GM19324 (cell line): ENCODE measurements around the gene MVD.

Experiments
- ATAC-seq: cut with Tn5 transposase; IDR thresholded peaks from one replicate; pipeline ENCODE4 v1.9.1; 2021; ENCODE audit warnings: mild to moderate bottlenecking, moderate library complexity; ENCODE audit not compliant: unreplicated experiment, low FRiP score

The MVD gene

DNA sequence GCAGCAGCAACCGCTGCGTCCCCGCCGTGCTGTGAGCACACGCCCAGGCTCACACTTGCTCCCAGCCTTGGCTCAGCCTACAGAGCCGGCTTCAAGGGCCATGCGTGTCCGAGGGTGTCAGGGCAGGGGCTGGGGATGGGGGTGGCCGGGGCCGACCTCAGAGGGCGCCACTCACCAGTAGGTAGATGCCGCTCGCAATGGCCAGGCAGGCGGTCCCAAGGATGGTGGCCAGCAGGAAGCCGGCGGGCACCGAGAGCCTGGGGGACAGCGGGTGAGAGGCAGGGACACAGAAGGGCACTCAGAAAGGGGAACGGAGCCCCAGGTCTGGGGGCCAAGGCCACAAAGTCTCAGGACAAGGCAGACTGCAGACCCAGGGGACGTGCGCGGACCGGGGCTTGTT lies 16.9 kb downstream of the MVD start:
- no peak for ATAC-seq

DNA sequence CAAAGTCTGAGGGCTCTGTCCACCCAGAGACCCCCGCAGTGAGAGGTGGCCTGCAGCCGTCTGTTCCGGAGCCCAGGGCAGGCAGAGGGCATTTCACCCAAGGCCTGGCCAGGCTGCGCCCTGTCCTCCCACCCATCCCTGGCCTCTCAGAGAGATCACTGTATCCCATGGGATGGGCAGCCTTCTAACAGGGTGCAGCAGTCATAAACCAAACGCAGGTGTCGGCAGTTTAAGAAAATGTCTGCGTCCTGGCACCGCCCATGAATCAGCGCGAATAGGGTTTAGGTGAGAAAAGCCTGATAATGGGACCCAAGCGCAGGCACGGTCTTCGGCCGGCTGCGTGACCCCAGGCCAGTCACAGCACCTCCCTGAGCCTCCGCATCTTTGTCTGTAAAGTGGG lies 17.4 kb downstream of the MVD start:
- ATAC-seq, result no peak

DNA sequence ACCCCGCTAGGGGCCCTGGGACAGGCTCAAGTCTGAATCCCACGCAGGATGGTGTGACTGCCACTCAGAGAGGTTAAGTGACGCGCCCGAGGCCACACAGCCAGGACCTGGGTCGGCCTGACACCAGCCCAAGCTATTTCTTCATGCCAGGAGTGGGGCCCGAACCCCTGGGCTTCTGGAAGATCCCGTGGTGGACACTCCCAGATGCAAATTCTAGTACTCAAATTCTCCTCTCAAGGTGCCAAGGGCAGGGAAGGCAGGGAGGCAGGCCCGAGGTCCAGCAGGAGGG lies 19.3 kb downstream of the MVD start:
- ATAC-seq, result no peak

DNA sequence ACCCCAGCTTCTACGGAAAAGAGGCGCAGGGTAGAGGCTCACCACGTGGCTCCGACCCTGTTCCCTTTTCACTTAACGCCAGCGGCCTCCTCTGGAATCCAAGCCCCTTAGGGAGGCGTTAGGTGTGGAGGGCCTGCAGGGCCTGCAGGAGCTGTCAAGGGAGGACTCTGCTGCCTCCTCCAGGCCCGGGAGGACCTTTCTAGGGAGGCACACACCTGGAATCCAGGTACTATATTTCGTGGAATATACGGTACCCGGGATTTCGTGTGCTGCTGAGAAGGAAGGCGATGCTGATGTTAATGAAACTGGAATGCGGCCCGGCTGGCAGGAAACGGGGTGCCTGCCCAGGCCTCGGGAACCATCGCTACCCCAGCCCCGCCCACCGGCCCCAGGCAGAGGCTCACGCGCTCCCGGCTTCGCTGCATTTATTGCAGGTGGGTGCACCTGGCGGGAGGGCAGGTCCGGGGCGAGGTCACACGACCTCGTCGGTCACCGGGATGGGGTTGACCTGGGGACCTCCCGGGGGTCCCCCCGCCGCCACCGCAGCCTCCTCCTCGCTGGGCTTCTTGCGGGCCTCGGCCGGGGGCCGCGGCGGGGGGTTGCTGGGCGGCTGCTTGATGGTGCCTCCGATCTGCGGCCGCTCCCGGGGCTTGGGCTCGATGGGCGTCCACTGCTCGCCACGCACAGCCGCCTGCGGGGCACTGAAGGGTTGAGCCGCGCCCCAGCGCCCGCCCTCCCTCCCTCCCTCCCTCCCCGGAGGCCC lies 19.8 kb downstream of the MVD start:
- ATAC-seq, result no peak

DNA sequence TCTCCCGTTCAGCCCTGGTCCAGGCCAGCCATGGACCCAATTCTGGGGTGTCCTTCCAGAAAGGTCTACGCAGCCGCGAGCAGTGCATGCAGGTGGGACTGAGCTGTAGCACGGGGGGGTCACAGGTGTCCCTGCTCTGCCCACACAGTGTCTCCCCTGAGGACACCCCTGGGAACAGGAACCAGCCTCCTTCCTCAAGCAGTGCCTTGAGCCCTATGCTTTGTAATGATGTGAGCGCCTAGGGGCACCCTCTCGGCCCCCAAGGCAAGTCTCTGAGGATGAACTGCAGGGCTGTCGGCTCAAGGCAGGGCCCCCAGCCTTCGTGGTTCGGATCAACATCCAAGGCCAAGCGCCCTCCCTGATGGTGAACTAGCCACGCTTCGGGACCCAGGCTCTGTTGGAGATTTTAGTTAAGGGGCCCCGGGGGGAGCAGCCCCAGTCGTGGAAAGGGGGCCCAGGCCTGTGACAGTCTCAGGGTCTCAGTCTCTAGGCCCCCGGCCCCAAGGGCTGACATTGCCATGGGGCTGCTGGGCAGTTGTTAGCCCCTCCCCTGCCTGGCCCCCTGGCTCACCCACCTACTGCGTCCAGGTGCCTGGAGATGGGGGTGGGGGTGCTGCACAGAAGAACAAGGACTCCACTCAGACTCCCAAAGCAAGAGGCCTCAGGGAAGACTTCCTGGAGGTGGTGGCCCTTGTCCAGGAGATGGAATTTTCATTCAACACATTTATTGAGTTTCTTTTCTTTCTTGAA lies 22.2 kb downstream of the MVD start:
- no peak for ATAC-seq

DNA sequence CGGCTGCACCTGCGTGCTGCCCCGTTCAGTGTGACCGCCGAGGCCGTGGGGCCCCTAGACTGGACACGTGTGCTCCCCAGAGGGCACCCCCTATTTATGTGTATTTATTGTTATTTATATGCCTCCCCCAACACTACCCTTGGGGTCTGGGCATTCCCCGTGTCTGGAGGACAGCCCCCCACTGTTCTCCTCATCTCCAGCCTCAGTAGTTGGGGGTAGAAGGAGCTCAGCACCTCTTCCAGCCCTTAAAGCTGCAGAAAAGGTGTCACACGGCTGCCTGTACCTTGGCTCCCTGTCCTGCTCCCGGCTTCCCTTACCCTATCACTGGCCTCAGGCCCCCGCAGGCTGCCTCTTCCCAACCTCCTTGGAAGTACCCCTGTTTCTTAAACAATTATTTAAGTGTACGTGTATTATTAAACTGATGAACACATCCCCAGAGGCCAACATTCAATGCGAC lies 22.8 kb downstream of the MVD start:
- ATAC-seq, result no peak

DNA sequence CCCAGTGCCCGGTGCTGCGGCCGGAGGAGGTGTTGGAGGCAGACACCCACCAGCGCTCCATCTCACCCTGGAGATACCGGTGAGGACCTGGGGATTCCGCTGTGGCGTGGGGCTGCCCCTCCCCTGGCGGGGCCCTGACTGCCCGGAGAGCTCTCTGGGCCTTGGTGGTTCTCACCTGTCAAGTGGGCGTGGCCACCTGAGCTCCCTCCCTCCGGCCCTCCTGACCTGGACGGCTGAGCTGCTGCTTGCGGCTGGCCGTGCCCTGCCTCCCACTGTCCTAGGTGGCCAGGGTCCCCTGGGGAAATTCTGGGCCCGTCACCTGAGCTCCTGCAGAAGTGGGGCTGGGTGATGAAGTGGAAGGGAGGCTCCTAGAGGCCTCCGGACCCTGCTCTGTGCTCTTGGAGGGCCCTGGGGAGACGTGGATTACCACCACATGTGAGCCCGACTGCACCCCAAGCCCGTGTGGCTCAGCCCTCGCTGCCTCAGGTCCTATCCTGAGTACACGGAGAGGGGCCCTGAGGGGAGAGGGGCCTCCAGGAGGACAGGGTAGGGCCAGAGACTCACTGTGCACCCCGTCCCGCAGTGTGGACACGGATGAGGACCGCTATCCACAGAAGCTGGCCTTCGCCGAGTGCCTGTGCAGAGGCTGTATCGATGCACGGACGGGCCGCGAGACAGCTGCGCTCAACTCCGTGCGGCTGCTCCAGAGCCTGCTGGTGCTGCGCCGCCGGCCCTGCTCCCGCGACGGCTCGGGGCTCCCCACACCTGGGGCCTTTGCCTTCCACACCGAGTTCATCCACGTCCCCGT lies 23.5 kb downstream of the MVD start:
- ATAC-seq, result no peak

DNA sequence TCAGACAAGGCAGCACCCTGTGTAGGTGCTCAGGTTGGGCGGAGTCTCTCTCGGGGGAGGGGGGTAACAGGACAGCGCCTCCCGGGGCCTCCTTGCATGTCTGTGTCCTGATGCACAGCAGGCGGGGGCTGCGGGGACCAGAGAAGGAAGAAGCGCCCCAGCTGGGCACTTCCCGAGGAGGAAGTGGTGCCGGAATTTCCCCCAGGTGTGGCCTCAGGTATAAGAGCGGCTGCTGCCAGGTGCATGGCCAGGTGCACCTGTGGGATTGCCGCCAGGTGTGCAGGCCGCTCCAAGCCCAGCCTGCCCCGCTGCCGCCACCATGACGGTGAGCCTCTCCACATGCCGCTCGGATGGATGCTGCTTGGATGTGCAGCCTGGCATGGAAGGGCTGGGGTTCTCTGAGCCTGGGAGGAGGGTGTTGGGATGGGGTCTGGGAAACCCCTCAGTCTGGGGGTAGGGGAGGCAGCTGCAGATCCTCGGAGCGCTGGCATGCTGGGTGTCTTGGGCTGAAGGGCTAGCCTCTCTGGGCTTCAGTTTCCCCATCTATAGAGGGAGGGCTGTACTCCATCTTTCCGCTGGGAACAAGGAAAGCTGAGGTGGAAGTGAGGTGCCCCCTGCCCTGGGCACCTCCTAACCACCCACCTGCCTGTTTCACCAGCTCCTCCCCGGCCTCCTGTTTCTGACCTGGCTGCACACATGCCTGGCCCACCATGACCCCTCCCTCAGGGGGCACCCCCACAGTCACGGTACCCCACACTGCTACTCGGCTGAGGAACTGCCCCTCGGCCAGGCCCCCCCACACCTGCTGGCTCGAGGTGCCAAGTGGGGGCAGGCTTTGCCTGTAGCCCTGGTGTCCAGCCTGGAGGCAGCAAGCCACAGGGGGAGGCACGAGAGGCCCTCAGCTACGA lies 24.3 kb downstream of the MVD start, which contains the start of gene IL17C:
IL17C (plus strand) TSS at position 250 of the 908 bp plus-strand sequence; CDS start at position 320, 70 bp downstream.
- ATAC-seq, result no peak

DNA sequence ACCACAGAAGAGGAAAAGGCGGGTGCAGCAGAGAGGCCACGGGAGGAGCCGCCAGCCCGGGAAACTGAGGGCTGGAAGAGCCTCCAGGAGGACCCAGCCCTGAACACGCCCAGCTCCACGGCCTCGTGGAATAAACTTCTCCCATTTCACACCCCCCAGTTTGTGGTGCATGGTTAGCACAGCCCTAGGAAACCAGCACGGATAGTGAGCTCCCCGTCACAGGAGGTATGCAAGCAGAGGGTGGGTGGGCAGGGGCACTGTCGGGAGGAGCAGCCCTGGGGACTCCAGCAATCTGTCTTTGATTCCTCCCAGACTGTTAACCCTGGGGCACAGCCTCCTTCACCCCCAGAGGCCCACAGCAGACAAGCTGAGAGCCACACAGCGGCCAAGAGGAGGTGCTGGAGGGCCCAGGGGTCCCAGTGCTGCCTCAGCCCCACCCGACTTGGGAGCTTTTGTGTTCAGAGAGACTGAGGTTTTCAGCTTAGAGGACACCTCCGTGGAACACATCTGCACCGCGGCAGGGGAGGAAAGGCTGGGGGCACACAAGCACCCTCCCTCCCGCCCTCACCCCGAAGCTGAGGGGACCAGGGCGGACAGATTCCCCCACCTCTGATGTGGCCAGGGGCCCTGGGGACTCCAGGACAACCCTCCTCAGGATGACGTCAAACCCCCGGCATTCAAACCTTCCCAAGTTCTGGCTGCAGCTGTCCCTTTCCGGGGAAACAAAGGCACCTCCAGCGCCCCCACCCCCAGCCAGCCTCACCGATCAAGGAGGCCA lies 26.2 kb downstream of the MVD start:
- no peak for ATAC-seq

DNA sequence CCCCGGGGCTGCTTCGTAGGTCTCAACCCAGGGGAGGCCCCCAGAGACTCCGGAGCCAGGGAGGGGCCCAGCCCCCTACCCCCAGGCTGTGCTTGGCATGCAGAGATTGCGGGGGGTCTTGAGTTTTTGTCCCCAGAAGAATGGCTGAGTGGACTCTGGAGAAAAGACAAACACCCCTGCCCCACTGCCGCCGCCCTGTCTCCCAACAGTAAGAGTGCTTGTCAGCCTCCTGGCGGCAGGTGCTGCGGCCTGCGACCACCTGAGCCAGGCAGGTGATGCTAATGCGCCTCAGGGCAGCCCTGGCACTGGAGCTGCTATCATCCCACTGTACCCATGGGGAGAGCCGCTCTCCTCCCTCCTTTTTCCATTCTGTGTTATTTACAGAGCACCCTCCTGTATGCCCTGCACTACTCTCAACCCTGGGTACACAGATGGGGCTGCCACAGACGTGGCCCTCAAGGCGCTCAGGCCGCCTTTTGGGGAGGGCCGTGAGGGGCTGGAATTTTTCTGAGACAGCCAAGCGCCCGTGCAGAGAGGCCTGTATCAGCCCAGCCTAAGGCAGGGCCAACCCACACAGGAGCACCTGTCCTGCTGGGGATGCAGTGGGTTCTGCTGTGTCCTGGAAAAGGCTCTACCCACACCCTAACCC lies 27.1 kb downstream of the MVD start:
- ATAC-seq, result no peak

DNA sequence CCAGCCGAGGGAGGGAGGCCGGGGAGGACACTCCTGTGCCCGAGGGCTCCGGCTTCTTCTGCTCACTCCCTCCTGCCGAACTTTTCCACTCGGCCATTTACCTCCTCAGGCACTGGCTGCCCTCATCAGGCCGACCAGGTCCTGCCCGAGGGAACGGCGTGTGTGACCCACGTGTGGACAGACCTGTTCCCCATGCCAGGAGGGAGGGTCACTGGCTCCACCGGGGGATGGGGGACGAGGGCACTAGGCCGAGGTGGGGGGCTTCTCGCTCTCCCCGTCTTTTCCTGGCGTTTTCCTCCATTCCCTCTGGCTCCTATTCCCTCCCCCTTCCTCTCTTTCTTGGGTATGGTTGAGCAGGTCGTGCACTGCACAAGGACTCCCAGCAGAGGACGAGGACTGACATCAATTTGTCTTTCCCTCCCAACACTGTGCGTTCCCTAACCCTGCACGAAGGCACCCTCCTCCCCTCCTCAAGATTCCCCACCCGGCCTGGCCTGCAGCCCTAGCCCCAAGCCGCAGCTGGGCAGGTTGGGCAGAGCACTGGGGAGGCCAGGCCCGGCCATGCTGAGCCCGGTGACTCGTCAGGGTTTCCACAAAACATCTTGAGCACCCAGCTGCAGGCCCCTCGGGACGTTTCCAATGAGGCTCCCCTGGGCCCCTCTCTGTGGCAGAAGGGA lies 27.8 kb downstream of the MVD start:
- ATAC-seq, result no peak

DNA sequence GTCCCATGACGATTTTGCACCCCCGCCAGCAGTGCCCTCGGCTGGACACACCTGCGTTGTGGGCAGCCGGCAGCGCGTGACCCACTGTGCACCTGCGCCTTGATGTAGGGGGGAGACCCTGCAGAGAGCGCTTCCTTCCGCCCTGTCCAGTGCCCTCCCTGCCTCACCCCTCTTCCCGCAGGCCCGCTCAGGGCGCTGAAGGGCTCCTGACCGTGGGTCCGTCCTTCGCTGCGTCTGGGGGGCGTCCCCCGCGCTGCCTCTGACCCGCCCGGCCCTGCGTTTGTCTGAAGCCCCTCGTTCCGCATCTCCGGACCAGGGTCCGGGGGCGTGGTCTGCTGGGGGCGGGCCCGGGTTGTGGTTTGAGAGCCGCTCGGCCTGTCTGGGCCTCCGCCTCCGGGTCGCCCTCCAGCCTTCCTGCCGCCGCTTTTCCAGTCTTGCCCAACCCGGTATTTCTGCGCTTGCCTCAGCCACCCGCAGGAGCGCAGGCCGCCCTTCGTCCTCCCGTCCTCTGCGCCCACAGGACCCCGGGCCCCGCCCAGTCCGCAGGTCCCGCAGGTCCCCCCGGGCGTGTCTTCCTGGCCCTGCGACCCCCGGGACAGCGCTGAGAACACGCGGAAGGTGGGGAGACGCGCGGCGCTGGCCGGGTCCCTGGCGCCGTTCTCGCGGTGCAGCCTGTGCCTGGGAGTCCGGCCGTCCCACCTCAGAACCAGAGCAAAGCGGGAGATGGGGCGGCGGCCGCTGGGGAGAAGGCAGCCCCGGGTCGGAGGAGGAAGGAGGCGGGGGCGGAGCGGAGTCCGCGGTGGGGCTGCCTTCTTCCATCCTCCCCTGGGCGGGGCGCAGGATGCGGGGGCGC lies 28.5 kb downstream of the MVD start:
- peak; percentile 35 for ATAC-seq

DNA sequence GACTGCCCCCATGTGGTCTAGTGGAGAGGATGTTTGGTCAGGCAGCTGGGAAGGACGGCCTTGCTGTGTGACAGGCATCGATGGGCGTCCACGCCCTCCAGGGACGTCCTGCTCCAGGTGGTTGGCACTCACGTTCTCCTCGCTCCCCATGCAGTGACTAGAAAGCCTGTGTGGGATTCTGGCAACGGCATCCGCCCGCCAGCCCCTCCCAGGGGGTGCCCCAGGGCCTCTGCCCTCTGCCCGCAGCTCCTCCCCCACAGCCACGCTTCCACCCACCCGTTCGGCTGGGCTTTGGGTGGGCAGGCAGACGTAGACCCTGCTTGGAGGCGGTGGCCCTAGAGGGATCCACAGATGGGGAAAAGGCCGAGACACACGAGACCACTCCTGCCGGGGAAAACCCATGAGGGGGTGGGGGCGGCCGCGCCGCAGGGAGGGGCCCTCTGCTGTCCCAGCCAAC lies 29.2 kb downstream of the MVD start:
- ATAC-seq, result peak; percentile 16

DNA sequence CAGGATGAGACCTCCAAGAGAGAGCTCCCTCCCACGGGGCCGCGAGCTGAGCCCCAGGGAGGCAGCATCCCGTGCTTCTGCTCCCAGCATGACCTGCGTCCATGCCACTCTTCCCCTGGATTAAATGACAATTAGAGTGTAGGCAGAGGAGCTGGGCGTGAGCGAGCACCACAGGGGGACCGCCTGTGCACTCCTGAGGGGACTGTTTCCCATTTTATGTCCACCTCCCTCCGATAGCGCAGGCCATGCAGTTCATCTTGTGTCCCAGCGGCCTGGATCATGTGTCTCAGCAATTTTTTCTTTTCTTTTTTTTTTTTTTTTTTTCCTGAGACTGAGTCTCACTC lies 30.3 kb downstream of the MVD start:
- ATAC-seq, result no peak

DNA sequence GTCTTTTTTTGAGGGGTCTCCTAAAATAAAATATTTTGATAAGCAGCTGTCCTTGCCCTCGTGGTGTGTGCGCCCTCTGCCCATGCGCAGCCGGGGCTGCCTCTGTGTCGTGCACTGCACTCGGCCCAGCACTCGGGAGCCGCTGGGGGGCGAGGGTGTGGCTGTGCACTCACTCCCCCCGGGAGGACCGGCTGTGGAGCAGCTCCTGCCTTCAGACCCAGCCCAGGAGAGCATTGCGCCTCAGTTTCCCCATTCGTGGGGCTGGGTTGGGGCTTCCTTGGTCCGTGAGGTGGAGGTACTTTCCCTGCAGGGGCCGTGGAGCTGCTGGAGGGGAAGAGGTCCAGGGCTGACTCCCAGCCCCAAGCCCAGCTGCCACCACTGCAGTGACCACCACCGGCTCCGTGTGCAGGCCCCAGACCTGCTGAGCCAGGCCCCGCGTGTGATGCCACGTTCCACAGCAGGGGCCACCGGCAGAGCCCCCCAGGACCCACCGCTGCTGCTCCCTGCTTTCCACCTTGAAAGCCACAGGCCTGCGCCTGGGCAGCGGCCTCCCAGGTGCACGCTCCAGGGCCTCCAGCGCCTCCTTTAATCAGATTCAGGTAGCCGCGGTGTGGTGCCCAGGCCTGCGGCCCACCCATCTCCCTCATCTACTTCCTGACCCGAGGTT lies 30.8 kb downstream of the MVD start:
- ATAC-seq, result no peak

DNA sequence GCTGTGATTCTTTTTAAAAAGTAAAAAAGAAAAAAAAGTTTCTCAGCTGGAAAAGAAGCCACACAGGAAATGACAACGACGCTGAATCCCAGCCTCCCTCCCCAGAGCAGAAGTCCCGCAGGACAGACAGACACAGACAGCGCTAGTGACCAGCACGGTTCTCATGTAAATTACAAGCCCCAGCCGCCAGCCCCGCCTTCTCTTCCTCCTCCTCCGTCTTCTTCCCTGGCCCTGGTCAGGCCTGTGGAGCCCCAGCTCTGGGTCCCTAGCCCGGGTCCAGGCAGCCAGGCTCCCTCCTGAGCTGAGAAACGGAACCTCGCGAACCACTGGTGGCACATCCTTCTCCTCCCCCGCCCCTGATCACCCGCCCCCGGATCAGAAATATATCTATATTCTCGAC lies 31.5 kb downstream of the MVD start:
- ATAC-seq, result no peak

DNA sequence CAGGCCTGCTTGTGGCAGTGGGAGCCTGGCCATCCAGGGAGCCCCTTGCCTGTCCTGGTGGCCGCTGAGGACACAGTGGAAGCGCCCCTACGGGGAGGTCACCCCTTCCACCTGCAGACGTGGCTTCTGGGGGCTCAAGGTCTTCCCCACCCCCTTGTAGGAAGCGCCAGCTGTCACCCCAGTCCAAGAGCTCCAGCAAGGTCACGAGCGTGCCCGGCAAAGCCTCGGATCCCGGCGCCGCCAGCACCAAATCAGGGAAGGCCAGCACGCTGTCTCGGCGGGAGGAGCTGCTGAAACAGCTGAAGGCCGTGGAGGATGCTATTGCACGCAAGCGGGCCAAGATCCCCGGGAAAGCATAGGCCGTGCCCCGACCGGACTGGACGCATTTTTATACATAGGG lies 31.9 kb downstream of the MVD start:
- no peak for ATAC-seq
